ENCODE results near the gene CIBAR2. TPM values are rescaled to one million over a fixed set of nuclear protein-coding genes. Genes with fewer than 3 reads are reported as not detected.

CIBAR2 gene
- total RNA-seq, 1 donor from 2014 or later: not detected

DNA sequence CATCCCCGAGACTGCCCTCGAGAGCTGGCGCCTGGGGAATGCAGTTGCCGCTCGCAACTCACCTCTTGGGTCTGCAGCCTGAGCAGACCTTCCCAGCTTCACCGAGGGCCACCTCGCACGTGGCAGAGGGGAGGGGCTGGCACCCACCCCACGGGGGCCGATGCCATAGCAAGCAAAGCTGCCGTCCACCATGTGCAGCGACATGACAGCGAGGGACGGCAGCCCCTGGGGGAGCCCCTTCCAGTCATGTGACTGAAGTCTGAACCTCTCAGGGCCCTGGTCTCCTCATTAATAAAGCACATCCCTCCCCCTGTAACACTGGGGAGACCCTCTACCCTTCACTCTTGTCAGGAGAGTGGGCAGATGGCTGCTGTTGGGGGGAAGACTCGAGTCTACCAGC lies 30.5 kb downstream of the CIBAR2 start:
- Histone ChIP-seq H3K27me3 (no peaks in the 10 kb centered on the region), H3K27ac (no peak overlapping the region), H3K4me1 (no peaks in the 10 kb centered on the region), H3K9me3 (no peaks in the 10 kb centered on the region), H3K4me3 (no peak overlapping the region), H3K36me3 (peaks cover 39% of the 10 kb centered on the region)
- no peak for ATAC-seq
- no peak for DNase-seq
- TF ChIP-seq, protein P1, sequence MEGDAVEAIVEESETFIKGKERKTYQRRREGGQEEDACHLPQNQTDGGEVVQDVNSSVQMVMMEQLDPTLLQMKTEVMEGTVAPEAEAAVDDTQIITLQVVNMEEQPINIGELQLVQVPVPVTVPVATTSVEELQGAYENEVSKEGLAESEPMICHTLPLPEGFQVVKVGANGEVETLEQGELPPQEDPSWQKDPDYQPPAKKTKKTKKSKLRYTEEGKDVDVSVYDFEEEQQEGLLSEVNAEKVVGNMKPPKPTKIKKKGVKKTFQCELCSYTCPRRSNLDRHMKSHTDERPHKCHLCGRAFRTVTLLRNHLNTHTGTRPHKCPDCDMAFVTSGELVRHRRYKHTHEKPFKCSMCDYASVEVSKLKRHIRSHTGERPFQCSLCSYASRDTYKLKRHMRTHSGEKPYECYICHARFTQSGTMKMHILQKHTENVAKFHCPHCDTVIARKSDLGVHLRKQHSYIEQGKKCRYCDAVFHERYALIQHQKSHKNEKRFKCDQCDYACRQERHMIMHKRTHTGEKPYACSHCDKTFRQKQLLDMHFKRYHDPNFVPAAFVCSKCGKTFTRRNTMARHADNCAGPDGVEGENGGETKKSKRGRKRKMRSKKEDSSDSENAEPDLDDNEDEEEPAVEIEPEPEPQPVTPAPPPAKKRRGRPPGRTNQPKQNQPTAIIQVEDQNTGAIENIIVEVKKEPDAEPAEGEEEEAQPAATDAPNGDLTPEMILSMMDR (IDR thresholded peaks at IDR 0.05): no peak
- intact Hi-C loops (cut with DNase I): no loop called here

DNA sequence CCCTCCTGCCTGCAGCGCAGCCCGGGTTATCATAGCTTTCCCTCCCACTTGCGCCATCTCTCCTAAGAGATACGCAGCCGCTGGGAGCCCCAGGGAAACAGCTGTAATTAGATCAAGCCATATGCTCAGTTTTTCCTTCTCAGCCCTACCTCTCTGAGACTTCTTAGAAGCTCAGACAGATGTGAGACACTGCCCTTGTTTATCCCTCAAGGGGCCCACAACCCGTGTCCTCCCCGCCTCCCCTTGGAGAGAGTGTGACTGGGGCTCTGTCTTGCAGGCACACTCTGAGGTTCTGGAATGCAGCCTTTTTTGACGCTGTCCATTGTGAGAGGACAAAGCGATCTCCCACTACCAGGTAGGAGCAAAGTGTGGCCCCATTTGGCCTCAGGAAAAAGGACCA lies 31.2 kb downstream of the CIBAR2 start:
- no peak for ATAC-seq
- Histone ChIP-seq H3K9me3 (no peaks in the 10 kb centered on the region), H3K27me3 (no peaks in the 10 kb centered on the region), H3K36me3 (peaks cover 39% of the 10 kb centered on the region), H3K27ac (no peak overlapping the region), H3K4me1 (no peaks in the 10 kb centered on the region), H3K4me3 (no peak overlapping the region)
- TF ChIP-seq, protein P1 (IDR thresholded peaks at IDR 0.05): no peak
- intact Hi-C loops (cut with DNase I): no loop called here
- no peak for DNase-seq

DNA sequence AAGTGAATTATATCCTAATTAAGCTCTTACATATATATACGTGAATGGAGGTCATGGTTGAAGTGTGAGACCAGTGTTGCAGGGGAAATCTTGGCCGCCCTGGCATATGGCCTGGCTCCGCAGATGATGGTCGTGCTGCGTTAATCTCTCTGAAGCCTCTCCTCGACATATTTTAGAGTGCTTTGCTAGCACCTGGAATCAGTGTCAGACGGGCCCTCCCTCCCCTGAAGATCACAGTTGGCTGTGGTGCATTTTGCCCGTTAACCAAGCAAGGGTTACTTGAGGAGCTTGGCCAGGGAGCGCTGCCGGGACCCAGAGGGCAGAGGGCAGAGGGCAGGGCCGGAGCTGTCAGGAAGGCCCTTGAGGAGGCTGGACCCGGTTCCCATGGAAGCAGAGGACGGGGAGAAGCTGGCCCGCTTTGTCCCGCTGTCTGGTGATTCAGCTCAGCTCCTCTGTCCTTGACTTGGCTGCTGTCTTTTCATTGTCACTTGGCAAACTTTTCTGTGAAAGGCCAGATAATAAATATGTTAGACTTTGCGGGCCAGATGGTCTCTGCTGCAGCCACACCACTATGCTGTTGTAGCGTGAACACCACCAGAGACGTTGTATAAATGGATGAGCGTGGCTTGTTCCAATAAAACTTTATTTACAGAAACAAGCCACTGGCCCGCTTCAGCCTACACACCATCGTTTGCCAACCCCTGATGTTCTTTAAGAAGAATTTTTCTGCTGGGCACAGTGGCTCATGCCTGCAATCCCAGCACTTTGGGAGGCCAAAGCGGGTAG lies 32.3 kb downstream of the CIBAR2 start:
- TF ChIP-seq, protein P1 (IDR thresholded peaks at IDR 0.05): no peak
- Histone ChIP-seq H3K36me3 (peaks cover 39% of the 10 kb centered on the region), H3K9me3 (no peaks in the 10 kb centered on the region), H3K4me1 (no peaks in the 10 kb centered on the region), H3K4me3 (no peak overlapping the region), H3K27me3 (no peaks in the 10 kb centered on the region), H3K27ac (no peak overlapping the region)
- intact Hi-C loops (cut with DNase I): no loop called here
- no peak for ATAC-seq
- DNase-seq: no peak

DNA sequence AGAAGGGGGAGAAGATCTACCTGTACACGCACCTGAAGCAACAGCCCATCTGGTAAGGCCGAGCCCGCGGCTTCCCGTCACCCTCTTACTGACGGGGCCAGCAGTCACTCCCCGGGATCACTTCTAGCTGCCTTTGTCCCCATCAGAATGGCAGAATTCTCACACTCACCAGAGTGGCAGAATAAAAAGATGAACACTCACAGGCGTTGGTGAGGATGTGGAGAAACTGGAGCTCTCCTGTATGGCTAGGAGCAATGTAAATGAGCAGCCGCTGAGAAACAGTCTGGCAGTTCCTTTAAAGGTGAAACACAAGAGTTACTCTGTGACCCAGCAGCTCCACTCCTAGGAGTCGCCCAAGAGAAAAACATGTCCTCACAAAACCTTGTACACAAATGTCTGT lies 33.3 kb downstream of the CIBAR2 start:
- Histone ChIP-seq H3K27me3 (no peaks in the 10 kb centered on the region), H3K36me3 (peaks cover 39% of the 10 kb centered on the region), H3K4me3 (no peak overlapping the region), H3K4me1 (no peaks in the 10 kb centered on the region), H3K27ac (no peak overlapping the region), H3K9me3 (no peaks in the 10 kb centered on the region)
- ATAC-seq (no peak), DNase-seq (no peak)
- intact Hi-C loops (cut with DNase I): no loop called here
- TF ChIP-seq, protein P1 (IDR thresholded peaks at IDR 0.05): no peak

DNA sequence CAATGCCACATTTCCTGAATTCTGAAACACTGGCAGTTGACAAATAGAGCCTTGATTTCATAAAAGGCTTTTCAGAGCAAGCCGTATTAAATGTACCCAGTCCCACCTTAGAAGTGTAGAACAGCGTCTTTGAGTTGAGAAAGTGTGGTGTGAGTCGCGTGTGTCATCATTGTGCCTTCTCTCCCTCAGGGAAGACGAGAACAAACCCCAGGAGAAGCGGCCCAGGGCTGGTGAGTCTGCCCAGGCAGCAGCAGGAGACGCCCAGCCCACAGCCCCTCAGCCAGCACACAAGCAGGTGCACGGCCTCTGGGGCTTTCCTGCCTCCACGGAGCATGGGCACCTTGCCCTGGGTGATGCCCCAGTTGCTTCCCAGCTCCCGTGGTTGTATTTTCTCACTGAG lies 34.0 kb downstream of the CIBAR2 start:
- ATAC-seq (no peak), DNase-seq (no peak)
- no peaks in the 10 kb centered on the region for H3K9me3 ChIP-seq
- no peak overlapping the region for H3K27ac ChIP-seq
- H3K27me3 ChIP-seq: no peaks in the 10 kb centered on the region
- intact Hi-C loops (cut with DNase I): no loop called here
- TF ChIP-seq, protein P1 (IDR thresholded peaks at IDR 0.05): no peak
- H3K36me3 ChIP-seq: peaks cover 39% of the 10 kb centered on the region
- no peaks in the 10 kb centered on the region for H3K4me1 ChIP-seq
- no peak overlapping the region for H3K4me3 ChIP-seq
